HepG2 (cell line): ENCODE results near the gene LDHB.

Source experiments
- ATF4 ChIP-seq, 2 experiments: fragments of 450-650 bp in 1 of 2; sonication (generic) in 1 of 2; formaldehyde crosslinking; IDR thresholded peaks; 2 replicates each; pipeline versions ENCODE4 v1.5.0 to v1.8.0; 2020 to 2022; ENCODE audit warnings: mild to moderate bottlenecking in 1 of 2, missing genetic modification reagents in 1 of 2
- CTCF ChIP-seq: sonication (generic); formaldehyde crosslinking; IDR thresholded peaks from 2 replicates; pipeline ENCODE4 v1.5.0; 2020; ENCODE audit warnings: mild to moderate bottlenecking, missing genetic modification reagents, moderate library complexity
- MAFK ChIP-seq, 2 experiments: IDR thresholded peaks in 1 of 2; conservative IDR thresholded peaks in 1 of 2; 2 replicates each; pipeline ENCODE4 v1.6.1; 2011; ENCODE audit warnings: improper control_type of control experiment in 2 of 2, low read length in 2 of 2
- MXI1 ChIP-seq: IDR thresholded peaks from 3 replicates; pipeline ENCODE4 v1.6.1; 2012; ENCODE audit warnings: low read depth, low read length, inconsistent platforms, borderline replicate concordance
- MYC ChIP-seq: sonication (generic); formaldehyde crosslinking; IDR thresholded peaks from 2 replicates; pipeline ENCODE4 v1.9.0; 2021; ENCODE audit warnings: missing genetic modification reagents, borderline replicate concordance
- NONO ChIP-seq, 2 experiments: fragments of 450-650 bp in 1 of 2; sonication (generic) in 1 of 2; formaldehyde crosslinking in 1 of 2; IDR thresholded peaks in 1 of 2; conservative IDR thresholded peaks in 1 of 2; 2 replicates each; pipeline versions ENCODE4 v1.6.1 to v1.8.0; 2017 to 2022; ENCODE audit warnings: mild to moderate bottlenecking in 1 of 2, missing genetic modification reagents in 1 of 2, moderate library complexity in 1 of 2
- PBX2 ChIP-seq: IDR thresholded peaks from 2 replicates; pipeline ENCODE4 v1.6.1; 2016; ENCODE audit warnings: control low read depth
- POLR2AphosphoS5 ChIP-seq: IDR thresholded peaks from 2 replicates; pipeline ENCODE4 v1.6.1; 2012; ENCODE audit warnings: low read depth, low read length
- YY1 ChIP-seq: IDR thresholded peaks from 2 replicates; pipeline ENCODE4 v1.6.1; 2011; ENCODE audit warnings: low read length, low read depth, moderate library complexity, mild to moderate bottlenecking; ENCODE audit not compliant: insufficient read depth, insufficient replicate concordance
- ZKSCAN5 ChIP-seq: sonication (generic); formaldehyde crosslinking; IDR thresholded peaks from 2 replicates; pipeline ENCODE4 v1.5.1; 2020; ENCODE audit warnings: mild to moderate bottlenecking, missing genetic modification reagents
- ZNF143 ChIP-seq: sonication (generic); formaldehyde crosslinking; IDR thresholded peaks from 2 replicates; pipeline ENCODE4 v1.4.0; 2020; ENCODE audit warnings: missing genetic modification reagents
- ZNF878 ChIP-seq: sonication (generic); formaldehyde crosslinking; IDR thresholded peaks from 2 replicates; pipeline ENCODE4 v1.8.1; 2023; ENCODE audit warnings: mild to moderate bottlenecking, missing genetic modification reagents, moderate library complexity
- ZSCAN5A ChIP-seq: sonication (generic); formaldehyde crosslinking; IDR thresholded peaks from 2 replicates; pipeline ENCODE4 v1.8.0; 2022; ENCODE audit warnings: mild to moderate bottlenecking, missing genetic modification reagents, borderline replicate concordance

- TF ChIP-seq MYC (no peak), PBX2 (no peak), NONO (IDR thresholded peaks at IDR 0.05) (no peak), NONO (CRISPR knock-in tag; conservative IDR thresholded peaks at IDR 0.05) (no peak), ATF4 (CRISPR knock-in tag; IDR thresholded peaks at IDR 0.05) (no peak), CTCF (no peak), MXI1 (no peak), POLR2AphosphoS5 (no peak), YY1 (no peak), ZKSCAN5 (CRISPR knock-in tag) (no peak), ZNF878 (CRISPR knock-in tag) (no peak), MAFK (conservative IDR thresholded peaks at IDR 0.05 in 1 of 2, IDR thresholded peaks at IDR 0.05 in 1 of 2; ENCODE audit: low read length in 2 of 2) (no peak), ZNF143 (CRISPR knock-in tag) (no peak), ZSCAN5A (CRISPR knock-in tag) (no peak)
Measured at GRCh38 chr12:21638054-21638891, 19.4 kb downstream of the LDHB start.
